Transverse colon (tissue), 3 donors: ENCODE data around the gene SMYD2.

ENCODE experiments used
- EP300 ChIP-seq: sonication (generic); formaldehyde crosslinking; IDR thresholded peaks from one replicate; pipeline ENCODE4 v1.6.1; 2017; ENCODE audit warnings: antibody characterized with exemption, low read depth
- TF ChIP-seq, protein P1 (sequence below), 5 experiments: fragments of 200-600 bp in 3 of 5; fragments of 450-650 bp in 2 of 5; sonication (generic) in 3 of 5; IDR thresholded peaks; 1 replicate in 2 of 5; 2 replicates in 3 of 5; pipeline ENCODE4 v1.5.1; 2016 to 2017; ENCODE audit warnings: antibody characterized with exemption in 5 of 5, inconsistent platforms in 3 of 5, mild to moderate bottlenecking in 2 of 5, moderate library complexity in 1 of 5

DNA sequence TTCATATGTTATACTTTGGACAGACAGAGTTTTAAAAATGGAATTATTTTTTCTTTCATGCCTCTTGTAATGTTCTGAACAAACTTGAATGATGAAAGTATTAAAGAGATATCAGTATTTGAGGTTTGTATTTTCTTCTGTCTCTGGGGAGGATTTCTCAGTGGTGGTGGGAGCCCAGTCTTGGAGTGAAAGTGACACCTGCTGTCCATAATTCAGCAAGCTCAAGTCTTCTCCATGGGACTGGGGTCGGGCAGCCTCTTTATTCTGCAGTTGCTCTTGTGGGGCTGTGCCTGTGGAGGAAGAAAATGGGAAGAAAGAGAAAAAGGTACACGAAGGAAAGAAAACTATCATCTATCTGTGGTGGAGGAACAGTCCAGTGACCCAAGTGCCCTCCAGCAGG lies 56.1 kb downstream of the SMYD2 start:
- TF ChIP-seq, protein P1, sequence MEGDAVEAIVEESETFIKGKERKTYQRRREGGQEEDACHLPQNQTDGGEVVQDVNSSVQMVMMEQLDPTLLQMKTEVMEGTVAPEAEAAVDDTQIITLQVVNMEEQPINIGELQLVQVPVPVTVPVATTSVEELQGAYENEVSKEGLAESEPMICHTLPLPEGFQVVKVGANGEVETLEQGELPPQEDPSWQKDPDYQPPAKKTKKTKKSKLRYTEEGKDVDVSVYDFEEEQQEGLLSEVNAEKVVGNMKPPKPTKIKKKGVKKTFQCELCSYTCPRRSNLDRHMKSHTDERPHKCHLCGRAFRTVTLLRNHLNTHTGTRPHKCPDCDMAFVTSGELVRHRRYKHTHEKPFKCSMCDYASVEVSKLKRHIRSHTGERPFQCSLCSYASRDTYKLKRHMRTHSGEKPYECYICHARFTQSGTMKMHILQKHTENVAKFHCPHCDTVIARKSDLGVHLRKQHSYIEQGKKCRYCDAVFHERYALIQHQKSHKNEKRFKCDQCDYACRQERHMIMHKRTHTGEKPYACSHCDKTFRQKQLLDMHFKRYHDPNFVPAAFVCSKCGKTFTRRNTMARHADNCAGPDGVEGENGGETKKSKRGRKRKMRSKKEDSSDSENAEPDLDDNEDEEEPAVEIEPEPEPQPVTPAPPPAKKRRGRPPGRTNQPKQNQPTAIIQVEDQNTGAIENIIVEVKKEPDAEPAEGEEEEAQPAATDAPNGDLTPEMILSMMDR (IDR thresholded peaks at IDR 0.05): no peak
- TF ChIP-seq EP300: no peak
